GM19438 (cell line): ENCODE measurements around the gene PRPF31.
A peak's percentile ranks its signal among the peaks of the same experiment; 100 is the strongest.

Experiments used
- ATAC-seq: cut with Tn5 transposase; IDR thresholded peaks from one replicate; pipeline ENCODE4 v1.9.1; 2021; ENCODE audit warnings: low read depth; ENCODE audit not compliant: unreplicated experiment

The PRPF31 gene

GRCh38 chr19:54107876-54108490 lies 7.6 kb upstream of the PRPF31 start:
- no peak for ATAC-seq

GRCh38 chr19:54108496-54108895 lies 7.1 kb upstream of the PRPF31 start:
- ATAC-seq: no peak

GRCh38 chr19:54109651-54110050 lies 5.9 kb upstream of the PRPF31 start:
- no peak for ATAC-seq

- no peak for ATAC-seq
Observed at GRCh38 chr19:54114340-54115108, 1.0 kb upstream of the PRPF31 start.

- ATAC-seq: no peak
Observed at GRCh38 chr19:54121259-54121658, 5.7 kb downstream of the PRPF31 start.

- ATAC-seq: no peak
Observed at GRCh38 chr19:54123682-54124081, 8.1 kb downstream of the PRPF31 start.

- ATAC-seq: no peak
Observed at GRCh38 chr19:54124393-54124792, 8.8 kb downstream of the PRPF31 start.

GRCh38 chr19:54125713-54126112 lies 10.2 kb downstream of the PRPF31 start:
- ATAC-seq: no peak

- no peak for ATAC-seq
Observed at GRCh38 chr19:54127688-54128440, 12.3 kb downstream of the PRPF31 start.

GRCh38 chr19:54128441-54128725 lies 12.8 kb downstream of the PRPF31 start:
- no peak for ATAC-seq

- ATAC-seq: no peak
Observed at GRCh38 chr19:54128796-54129616, 13.5 kb downstream of the PRPF31 start.

- ATAC-seq: no peak
Observed at GRCh38 chr19:54129617-54129996, 14.1 kb downstream of the PRPF31 start.

GRCh38 chr19:54133312-54133956 lies 17.9 kb downstream of the PRPF31 start:
- ATAC-seq: no peak

GRCh38 chr19:54133957-54134590 lies 18.5 kb downstream of the PRPF31 start:
- ATAC-seq: no peak

- ATAC-seq: no peak
Observed at GRCh38 chr19:54136086-54136863, 20.7 kb downstream of the PRPF31 start.

- ATAC-seq: peak; percentile 83
Observed at GRCh38 chr19:54136864-54137698, 21.5 kb downstream of the PRPF31 start.

GRCh38 chr19:54137699-54138488 lies 22.3 kb downstream of the PRPF31 start, which contains the start of gene CNOT3:
Gene CNOT3, plus strand, starts transcription at chr19:54137762. Its CDS starts 5,217 bp downstream, at chr19:54142979.
- ATAC-seq: no peak
